Adrenal gland (tissue), 12 donors: ENCODE data around the gene GPC1. TPM values are rescaled to one million over a fixed set of nuclear protein-coding genes. Genes with fewer than 3 reads are reported as not detected.

Experiments
- DNase-seq, 7 donors: peaks; one replicate each; pipeline ENCODE4 v3.0.0-alpha.2; 2019 to 2020
- H3K27ac ChIP-seq, 5 donors: fragments of 200-600 bp; sonication (generic) in 4 of 5; 1 replicate in 3 of 5; 2 replicates in 2 of 5; pipeline versions ENCODE4 v1.5.1 to v1.8.0; 2016 to 2020; ENCODE audit warnings: mild to moderate bottlenecking in 1 of 5
- H3K27me3 ChIP-seq: fragments of 200-600 bp; 2 replicates; pipeline ENCODE4 v1.8.0; 2021
- H3K36me3 ChIP-seq, 2 donors: fragments of 200-600 bp; replicated peaks in 1 of 2; 1 replicate in 1 of 2; 2 replicates in 1 of 2; pipeline versions ENCODE4 v1.5.1 to v1.8.0; 2018 to 2022
- H3K4me1 ChIP-seq, 2 donors: fragments of 200-600 bp; replicated peaks in 1 of 2; 1 replicate in 1 of 2; 2 replicates in 1 of 2; pipeline versions ENCODE4 v1.5.1 to v1.8.0; 2018 to 2021
- H3K4me3 ChIP-seq, 4 donors: fragments of 200-600 bp; sonication (generic) in 3 of 4; one replicate each; pipeline ENCODE4 v1.5.1; 2016 to 2018
- H3K9me3 ChIP-seq, 3 donors: fragments of 200-600 bp; sonication (generic) in 1 of 3; replicated peaks in 1 of 3; 1 replicate in 2 of 3; 2 replicates in 1 of 3; pipeline versions ENCODE4 v1.5.1 to v1.8.0; 2016 to 2021
- POLR2A ChIP-seq, 2 donors: fragments of 450-650 bp; IDR thresholded peaks; one replicate each; pipeline ENCODE4 v1.6.1; 2017; ENCODE audit warnings: antibody characterized with exemption in 2 of 2, mild to moderate bottlenecking in 2 of 2, moderate library complexity in 1 of 2
- WGBS, 4 donors: extraction: QIAGEN DNeasy Blood & Tissue Kit in 2 of 4; methylation state at CpG; one replicate each; pipeline versions ENCODE4 v1.1.5 to v1.1.7; 2013 to 2017; 5-methylcytosine and 5-hydroxymethylcytosine counted together
- intact Hi-C, 2 donors: fragments of 100-400 bp; cut with DNase I; formaldehyde crosslinking; loops; one replicate each; pipeline versions ENCODE4 v1.14.1 to v1.15.0; 2022 to 2023
- polyA plus RNA-seq, 3 donors: library from polyadenylated mRNA; stranded (reverse); fragments of 200-250 nt in 2 of 3; fragments of 350-450 nt in 1 of 3; fragmentation: Illumina TruSeq in 1 of 3; extraction: RNeasy Lipid Tissue Mini Kit (QIAGEN cat#74804) in 1 of 3; gene quantifications; one replicate each; pipeline ENCODE4 v1.2.3, GENCODE V29; 2013 to 2014
- total RNA-seq, 9 donors: library from RNA; depleted of rRNA in 4 of 9; stranded (reverse); fragments of >200 nt in 4 of 9; fragments of 120-200 nt in 1 of 9; fragmentation: NEBNext Ultra II Directional in 1 of 9; extraction: Animal tissue kit (Norgen Biotek cat#: 25700) in 1 of 9; gene quantifications; one replicate each; pipeline versions ENCODE4 v1.1.0 to v1.2.4, GENCODE V29; 2013 to 2023
- TF ChIP-seq, protein P1 (sequence below), 6 experiments: fragments of 450-650 bp in 4 of 6; fragments of 200-600 bp in 2 of 6; sonication (generic) in 1 of 6; IDR thresholded peaks; 1 replicate in 5 of 6; 2 replicates in 1 of 6; pipeline versions ENCODE4 v1.5.1 to v1.8.0; 2016 to 2021; ENCODE audit warnings: antibody characterized with exemption in 6 of 6, mild to moderate bottlenecking in 2 of 6, moderate library complexity in 1 of 6
- donor health status: healthy with polysubstance abuse.
- donor health status: Bipolar disorder and iron deficiency.
- donor health status: DM: yes; HTN: yes; CAD: no.
- donor health status: DM: no; HTN: no; CAD: no.
- donor health status: DM: no; HTN: no; CAD: no.
- donor health status: DM: yes; HTN: yes; CAD: no.

The GPC1 gene
- total and polyA plus RNA-seq, 12 donors: 11.8 to 202 (median 132) TPM

GRCh38 chr2:240395896-240396622, 39.4 kb upstream of the GPC1 start:
- no peak for TF ChIP-seq POLR2A (IDR thresholded peaks at IDR 0.05)
- TF ChIP-seq, protein P1, sequence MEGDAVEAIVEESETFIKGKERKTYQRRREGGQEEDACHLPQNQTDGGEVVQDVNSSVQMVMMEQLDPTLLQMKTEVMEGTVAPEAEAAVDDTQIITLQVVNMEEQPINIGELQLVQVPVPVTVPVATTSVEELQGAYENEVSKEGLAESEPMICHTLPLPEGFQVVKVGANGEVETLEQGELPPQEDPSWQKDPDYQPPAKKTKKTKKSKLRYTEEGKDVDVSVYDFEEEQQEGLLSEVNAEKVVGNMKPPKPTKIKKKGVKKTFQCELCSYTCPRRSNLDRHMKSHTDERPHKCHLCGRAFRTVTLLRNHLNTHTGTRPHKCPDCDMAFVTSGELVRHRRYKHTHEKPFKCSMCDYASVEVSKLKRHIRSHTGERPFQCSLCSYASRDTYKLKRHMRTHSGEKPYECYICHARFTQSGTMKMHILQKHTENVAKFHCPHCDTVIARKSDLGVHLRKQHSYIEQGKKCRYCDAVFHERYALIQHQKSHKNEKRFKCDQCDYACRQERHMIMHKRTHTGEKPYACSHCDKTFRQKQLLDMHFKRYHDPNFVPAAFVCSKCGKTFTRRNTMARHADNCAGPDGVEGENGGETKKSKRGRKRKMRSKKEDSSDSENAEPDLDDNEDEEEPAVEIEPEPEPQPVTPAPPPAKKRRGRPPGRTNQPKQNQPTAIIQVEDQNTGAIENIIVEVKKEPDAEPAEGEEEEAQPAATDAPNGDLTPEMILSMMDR (IDR thresholded peaks at IDR 0.05): no peak
- Histone ChIP-seq H3K4me3 (no peak overlapping the region), H3K9me3 (no peaks in the 10 kb centered on the region), H3K27me3 (no peaks in the 10 kb centered on the region), H3K4me1 (no peaks in the 10 kb centered on the region), H3K36me3 (no peaks in the 10 kb centered on the region), H3K27ac (no peak overlapping the region)
- intact Hi-C loops: no loop called here
- 85 to 94% (median 94%) methylated on average over 5 to 10 of the region's 10 CpGs for WGBS, 4 donors
- DNase-seq: peak in 3 of 7 donors; percentile 0 to 44 (median 13)

DNA sequence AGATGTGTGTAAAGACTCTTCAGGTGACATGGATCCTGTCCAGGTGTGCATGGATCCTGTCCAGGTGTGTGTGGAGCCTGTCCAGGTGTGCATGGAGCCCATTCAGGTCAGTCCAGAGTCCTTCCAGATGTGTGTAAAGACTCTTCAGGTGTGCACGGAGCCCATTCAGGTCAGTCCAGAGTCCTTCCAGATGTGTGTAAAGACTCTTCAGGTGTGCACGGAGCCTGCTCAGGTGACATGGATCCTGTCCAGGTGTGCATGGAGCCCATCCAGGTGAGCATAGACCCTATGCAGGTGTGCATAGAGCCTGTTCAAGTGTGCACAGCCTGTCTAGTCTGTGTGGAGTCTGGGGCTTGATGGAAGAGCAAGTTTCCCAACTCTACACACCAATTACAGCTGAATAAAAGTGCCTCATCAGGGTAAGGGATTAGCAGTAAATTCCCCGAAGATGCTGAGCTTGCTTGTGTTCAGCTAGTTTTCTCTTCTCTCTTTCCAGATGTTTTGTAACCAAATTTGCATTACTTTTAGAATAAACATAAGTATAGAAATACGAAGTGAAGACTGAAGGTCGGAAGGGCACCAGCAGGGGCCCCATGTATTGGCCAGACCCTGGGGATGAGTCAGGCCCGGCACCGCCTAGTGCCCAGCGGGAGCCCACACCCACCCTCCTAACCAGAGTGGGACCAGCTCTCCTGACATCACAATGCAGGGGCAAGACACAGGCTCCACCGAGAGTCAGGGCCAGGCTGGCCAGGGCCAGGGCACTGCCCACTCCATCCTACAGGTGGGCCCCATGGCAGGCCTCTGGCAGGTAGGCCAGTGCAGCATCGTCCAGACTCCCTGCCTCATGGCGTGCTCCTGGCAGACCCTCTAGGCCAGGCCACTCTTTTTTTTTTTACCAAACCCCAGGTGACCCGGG, 38.6 kb upstream of the GPC1 start:
- 89 to 96% (median 92%) methylated on average over 8 to 12 of the region's 12 CpGs for WGBS, 4 donors

GRCh38 chr2:240397542-240397916, 37.9 kb upstream of the GPC1 start:
- no peaks in the 10 kb centered on the region for H3K4me1 ChIP-seq
- TF ChIP-seq POLR2A (IDR thresholded peaks at IDR 0.05): no peak
- TF ChIP-seq, protein P1 (IDR thresholded peaks at IDR 0.05): no peak
- H3K27me3 ChIP-seq: no peaks in the 10 kb centered on the region
- 86 to 93% (median 87%) methylated on average over 3 to 9 of the region's 9 CpGs; no CpG with 5 or more reads in 1 of the 4 donors for WGBS, 4 donors
- DNase-seq: peak in 3 of 7 donors; percentile 16 to 39 (median 18)
- no peak overlapping the region for H3K4me3 ChIP-seq
- H3K9me3 ChIP-seq: no peaks in the 10 kb centered on the region
- H3K36me3 ChIP-seq: no peaks in the 10 kb centered on the region
- H3K27ac ChIP-seq: no peak overlapping the region
- intact Hi-C loops: no loop called here

More for the DNA sequence above, 38.6 kb upstream of the GPC1 start:
- H3K27me3 ChIP-seq: no peaks in the 10 kb centered on the region
- no peak overlapping the region for H3K4me3 ChIP-seq
- DNase-seq: peak in 3 of 7 donors; percentile 13 to 35 (median 14)
- H3K27ac ChIP-seq: no peak overlapping the region
- intact Hi-C loops: no loop called here
- H3K36me3 ChIP-seq: no peaks in the 10 kb centered on the region
- TF ChIP-seq, protein P1 (IDR thresholded peaks at IDR 0.05): no peak
- TF ChIP-seq POLR2A (IDR thresholded peaks at IDR 0.05): no peak
- no peaks in the 10 kb centered on the region for H3K9me3 ChIP-seq
- no peaks in the 10 kb centered on the region for H3K4me1 ChIP-seq

- TF ChIP-seq, protein P1 (IDR thresholded peaks at IDR 0.05): no peak
- TF ChIP-seq POLR2A (IDR thresholded peaks at IDR 0.05): no peak
- Histone ChIP-seq H3K4me3 (no peak overlapping the region), H3K27ac (no peak overlapping the region), H3K36me3 (no peaks in the 10 kb centered on the region), H3K9me3 (no peaks in the 10 kb centered on the region), H3K27me3 (no peaks in the 10 kb centered on the region), H3K4me1 (no peaks in the 10 kb centered on the region)
- 79 to 86% (median 83%) methylated on average over 19 of the region's 19 CpGs for WGBS, 4 donors
- intact Hi-C loops: no loop called here
- DNase-seq: peak in 2 of 7 donors; percentile 11 to 38
Measured at GRCh38 chr2:240397924-240398645, 37.4 kb upstream of the GPC1 start.
